GM18873 (cell line): ENCODE data around the gene HCN2.
"Not testable (repeated sequence)": the region's sequence is repeated elsewhere in the genome, so short reads cannot be mapped to it uniquely, and the experiment has no call there.

Source experiments
- ATAC-seq: cut with Tn5 transposase; IDR thresholded peaks from one replicate; pipeline ENCODE4 v1.9.1; 2021; ENCODE audit warnings: mild to moderate bottlenecking, moderate library complexity, moderate number of reproducible peaks; ENCODE audit not compliant: unreplicated experiment, low FRiP score

Gene HCN2

GRCh38 chr19:617551-618246 lies 28.0 kb downstream of the HCN2 start:
- no peak for ATAC-seq

DNA sequence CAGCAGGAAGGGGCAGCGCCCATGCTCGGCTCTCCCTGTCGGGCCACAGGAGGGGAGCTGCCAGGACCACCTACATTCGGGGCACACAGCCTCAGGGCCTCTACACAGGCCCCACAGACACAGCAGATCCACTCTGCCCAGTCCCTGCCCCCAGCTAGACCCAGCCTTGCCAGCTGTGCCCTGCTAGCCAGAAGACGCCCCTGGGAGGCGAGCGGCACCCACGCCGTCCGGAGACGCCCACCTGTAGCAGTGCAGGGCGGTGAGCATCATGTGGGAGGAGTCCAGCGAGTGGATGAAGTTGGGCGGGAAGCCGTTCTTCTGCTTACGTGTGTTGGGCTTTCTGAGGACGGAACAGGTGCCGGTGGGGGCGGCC lies 28.6 kb downstream of the HCN2 start:
- ATAC-seq, result no peak

DNA sequence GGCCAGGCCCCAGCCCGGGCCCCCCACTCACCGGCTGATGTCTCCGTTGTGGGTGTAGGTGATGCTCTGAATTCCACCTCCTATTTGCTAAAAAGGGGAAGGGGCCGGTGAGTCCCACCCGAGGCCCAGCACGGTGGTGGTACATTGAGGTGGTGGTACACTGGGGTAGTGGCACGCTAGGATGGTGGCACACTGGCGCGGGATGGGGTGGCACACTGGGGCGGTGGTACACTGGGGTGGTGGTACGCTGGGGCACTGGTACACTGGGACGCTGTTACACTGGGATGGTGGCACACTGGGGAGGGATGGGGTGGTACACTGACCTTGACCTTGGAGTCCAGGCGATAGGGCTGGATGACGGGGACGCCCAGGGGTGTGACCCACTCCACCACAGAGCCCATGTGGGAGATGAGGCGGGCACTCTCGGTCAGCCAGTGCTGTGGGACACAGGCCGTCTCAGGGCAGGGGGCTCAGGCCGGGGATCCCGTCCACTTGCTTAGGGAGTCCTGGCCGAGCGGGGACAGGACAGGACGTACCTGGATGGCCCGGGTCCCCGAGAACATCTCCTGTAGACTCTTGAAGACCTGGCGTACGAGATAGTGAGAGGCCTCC lies 29.1 kb downstream of the HCN2 start:
- ATAC-seq, result no peak

- ATAC-seq, result no peak
Measured at GRCh38 chr19:619286-620002, 29.8 kb downstream of the HCN2 start.

- ATAC-seq, result no peak
Measured at GRCh38 chr19:620166-620862, 30.6 kb downstream of the HCN2 start.

- ATAC-seq, result not testable (repeated sequence)
Measured at GRCh38 chr19:621191-621590, 31.5 kb downstream of the HCN2 start.

GRCh38 chr19:621819-622218 lies 32.1 kb downstream of the HCN2 start:
- ATAC-seq, result no peak

DNA sequence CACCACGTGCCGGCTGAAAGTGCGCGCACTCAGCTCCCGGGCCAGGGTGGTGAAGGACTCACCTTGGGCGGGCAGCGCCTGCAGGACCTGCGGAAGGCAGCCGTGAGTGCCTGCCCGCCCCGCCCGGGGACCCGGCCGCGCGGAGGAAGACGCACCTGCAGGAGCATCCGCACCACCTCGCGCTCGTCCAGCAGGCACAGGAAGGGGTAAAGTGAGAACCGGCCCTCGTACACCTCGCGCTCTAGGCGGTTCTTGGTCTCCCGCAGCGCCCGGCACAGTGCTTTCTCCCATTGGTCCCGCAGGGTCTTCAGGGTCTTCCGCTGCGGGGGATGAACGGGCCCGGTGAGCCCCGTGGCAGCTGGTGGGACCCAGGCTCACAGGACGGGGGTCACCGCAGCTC lies 33.0 kb downstream of the HCN2 start:
- no peak for ATAC-seq

DNA sequence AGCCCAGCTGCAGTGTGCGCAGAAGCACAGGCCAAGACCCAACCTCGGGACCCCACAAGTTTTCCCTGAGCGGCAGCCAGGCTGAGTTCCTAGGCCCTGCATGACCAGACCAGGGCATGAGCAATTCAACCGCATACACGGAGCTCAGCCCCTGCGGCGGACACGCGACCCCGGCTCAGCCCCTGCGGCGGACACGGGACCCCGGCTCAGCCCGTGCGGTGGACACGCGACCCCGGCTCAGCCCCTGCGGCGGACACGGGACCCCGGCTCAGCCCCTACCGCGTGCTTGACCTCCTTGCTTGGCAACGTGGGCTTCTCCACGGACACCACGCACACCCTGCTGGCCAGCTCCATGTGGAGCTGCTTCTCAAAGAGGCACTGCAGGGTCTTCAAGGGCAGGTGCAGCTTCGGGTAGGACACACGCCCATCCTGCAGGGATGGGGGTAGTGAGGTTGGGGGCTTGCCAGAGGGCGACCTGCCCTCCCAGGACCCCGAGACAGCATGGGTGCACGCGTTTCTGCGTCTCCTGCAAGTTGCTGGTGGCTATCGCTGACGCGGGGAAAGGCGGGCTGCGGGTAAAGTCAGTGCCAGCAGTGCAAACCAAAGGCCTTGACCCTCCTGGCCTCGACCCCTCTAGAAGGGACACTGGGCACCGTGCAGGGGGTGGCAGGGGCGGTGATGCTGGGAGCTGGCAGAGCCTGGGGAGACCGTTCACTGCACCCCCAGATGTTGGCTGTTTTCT lies 33.7 kb downstream of the HCN2 start:
- ATAC-seq, result no peak

GRCh38 chr19:623974-624373 lies 34.3 kb downstream of the HCN2 start:
- no peak for ATAC-seq

DNA sequence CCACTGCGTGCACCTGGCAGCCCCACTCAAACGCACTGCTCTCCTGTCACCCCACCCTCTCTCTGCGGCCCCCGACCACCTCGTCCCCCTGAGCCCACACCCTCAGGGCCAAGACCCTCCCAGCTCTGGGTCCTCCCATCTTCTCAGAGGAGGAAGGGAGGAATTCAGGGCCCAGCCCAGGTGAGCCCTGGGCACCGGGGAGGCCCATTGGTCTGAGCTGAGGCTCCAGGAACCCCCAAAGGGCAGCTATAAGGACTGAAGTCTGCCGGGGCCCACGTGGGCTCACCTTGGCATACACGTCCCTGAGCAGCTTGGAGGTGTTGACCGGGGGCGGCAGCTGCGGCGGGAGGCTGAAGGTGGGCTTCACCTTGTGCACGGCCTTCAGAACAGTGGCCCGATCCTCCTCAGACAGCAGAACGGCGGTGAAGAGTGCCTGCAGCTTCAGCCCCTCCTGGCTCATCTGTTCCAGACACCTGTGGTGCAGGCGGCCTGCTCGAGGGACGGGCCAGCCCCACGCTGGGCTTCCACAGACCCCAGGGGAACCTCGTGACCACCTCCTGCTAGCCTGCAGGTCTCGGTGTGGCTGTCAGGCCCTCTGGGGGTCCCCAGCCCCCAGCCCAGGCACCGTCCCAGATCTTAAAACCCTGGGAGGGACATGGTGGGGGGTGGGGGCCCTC lies 34.9 kb downstream of the HCN2 start:
- no peak for ATAC-seq

GRCh38 chr19:625257-625656 lies 35.6 kb downstream of the HCN2 start:
- no peak for ATAC-seq

- not testable (repeated sequence) for ATAC-seq
Measured at GRCh38 chr19:626566-626965, 36.9 kb downstream of the HCN2 start.

- no peak for ATAC-seq
Measured at GRCh38 chr19:628168-628567, 38.5 kb downstream of the HCN2 start.

- not testable (repeated sequence) for ATAC-seq
Measured at GRCh38 chr19:629515-629914, 39.8 kb downstream of the HCN2 start.

DNA sequence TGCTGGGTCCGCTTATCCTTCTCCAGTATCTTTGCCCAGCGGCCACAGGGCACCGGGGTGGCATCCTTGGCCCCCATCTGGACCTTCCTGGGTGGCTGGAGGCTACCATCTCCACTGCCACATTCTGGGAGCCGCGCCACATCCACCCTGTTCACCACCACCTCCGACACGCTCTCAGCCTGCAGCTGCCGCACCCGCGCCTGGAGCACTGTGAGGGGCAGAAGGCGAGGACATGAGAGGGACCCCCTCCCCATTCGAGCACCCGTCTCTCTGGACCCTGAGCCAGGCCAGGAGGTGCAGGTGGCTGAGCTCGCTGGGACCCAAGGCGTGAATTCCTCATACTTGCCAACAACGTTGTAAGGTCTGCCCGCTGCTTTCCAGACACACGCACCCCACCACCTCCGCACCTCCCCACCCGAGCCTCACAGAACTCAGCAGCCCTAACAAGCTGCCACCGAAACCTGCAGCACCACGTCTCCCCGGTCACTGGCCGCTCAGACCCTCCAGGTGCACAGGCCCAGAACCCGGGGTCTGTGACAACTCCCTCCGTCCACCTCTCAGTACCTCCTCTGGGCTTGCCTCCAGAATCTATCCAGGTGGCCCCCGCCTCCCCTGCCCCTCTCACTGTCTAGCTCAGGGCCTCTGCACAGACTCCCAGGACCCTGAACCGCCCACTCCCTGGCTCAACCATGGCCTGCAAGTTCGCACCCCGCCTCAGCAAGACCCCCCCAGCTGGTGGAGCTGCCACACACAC lies 40.5 kb downstream of the HCN2 start:
- ATAC-seq, result no peak

DNA sequence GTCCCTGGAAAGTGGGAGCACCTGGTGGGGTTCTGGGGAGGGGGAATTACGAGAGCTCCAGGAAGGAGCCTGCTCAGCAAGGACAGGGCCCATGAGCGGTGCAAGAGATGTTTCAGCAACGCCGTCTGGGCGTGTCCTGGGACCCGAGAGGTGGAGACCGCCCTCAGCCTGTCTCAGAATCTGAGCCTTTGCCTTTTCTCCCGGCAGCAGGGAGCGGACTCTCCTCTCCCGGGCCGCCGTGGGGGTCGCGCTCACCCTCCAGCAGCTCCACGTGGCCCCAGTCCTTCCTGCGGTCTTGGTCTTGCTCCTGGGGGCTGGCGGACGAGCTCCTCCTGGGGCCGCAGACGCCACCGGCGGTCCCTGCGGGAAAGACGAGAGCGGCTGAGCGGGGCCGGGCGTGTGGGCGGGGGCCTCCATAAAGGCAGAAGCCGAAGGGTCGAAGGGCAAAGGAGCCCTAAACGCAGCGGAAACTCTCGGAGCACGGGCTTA lies 42.9 kb downstream of the HCN2 start:
- peak; percentile 2 for ATAC-seq

GRCh38 chr19:633068-633785 lies 43.5 kb downstream of the HCN2 start, which contains the start of gene POLRMT:
Gene POLRMT (minus strand): TSS chr19:633537. CDS start chr19:633512, 25 bp downstream.
- peak; percentile 72 for ATAC-seq
